ENCODE data around the gene TMEM191C. TPM values are rescaled to one million over a fixed set of nuclear protein-coding genes. Genes with fewer than 3 reads are reported as not detected.
"Not testable (repeated sequence)": the region's sequence is repeated elsewhere in the genome, so short reads cannot be mapped to it uniquely, and the experiment has no call there.

The TMEM191C gene
- polyA plus RNA-seq (ENCODE audit: insufficient read length), result 0.51 TPM

DNA sequence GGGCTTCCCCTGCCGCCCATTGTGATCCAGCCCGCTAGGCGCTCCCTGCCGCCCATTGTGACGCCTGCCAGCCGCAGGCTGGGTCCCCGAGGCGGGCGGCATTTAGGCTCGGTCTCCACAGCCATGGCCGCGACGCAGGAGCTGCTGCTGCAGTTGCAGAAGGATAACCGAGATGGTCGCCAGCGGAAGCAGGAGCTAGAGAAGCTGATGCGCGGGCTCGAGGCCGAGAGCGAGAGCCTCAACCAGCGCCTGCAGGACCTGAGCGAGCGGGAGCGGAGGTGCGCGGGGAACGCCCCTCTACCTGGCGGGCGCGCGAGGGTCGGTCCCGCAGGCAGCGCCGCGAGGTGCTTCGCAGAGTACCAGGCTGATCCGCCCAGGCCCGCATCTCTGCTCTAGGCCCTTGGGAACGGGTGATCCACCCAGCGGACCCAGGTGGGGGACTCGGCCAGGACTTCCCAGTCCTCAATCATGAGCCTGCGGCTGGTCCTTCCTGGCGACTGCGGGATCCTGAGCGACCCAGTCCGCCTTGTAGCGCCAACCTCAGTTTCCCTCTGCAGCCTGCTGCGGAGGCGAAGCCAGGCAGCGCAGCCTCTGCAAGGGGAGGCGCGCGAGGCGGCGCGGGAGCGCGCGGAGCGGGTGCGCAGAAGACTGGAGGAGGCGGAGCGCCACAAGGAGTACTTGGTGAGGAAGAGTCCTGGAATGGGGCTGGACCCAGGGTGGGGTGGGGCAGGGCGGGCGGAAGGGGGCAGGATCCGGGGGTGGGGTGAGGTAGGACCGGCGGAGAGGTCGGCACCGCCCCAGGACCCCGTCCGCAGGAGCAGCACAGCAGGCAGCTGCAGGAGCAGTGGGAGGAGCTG is at the start of gene TMEM191C:
TSS of gene TMEM191C (plus strand) at position 51 of the 857 bp plus-strand sequence. CDS start at position 124, 73 bp downstream.
- DNase-seq (ENCODE audit: low read depth), result not testable (repeated sequence)

DNA sequence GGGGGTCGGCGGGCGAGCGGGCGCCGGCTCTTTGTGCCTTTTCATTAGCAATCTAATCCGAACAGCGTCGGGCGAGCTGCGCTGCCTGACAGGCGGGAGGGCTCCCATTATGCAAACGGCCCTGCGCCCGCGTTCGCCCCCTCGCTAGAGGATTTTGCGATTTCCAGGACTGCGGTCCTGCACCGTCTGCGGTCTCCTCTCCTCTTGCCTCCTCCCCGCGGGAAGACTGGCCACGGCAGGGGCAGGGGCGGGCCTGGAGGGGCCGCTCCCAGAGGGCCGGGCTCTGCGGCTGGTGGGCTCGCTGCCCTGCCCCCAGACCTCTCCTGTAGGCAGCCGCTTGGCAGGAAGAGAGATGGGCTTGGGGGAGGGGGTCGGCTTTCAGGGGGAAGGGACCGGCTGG is 49.3 kb upstream of the TMEM191C start:
- DNase-seq (ENCODE audit: low read depth), result not testable (repeated sequence)

DNA sequence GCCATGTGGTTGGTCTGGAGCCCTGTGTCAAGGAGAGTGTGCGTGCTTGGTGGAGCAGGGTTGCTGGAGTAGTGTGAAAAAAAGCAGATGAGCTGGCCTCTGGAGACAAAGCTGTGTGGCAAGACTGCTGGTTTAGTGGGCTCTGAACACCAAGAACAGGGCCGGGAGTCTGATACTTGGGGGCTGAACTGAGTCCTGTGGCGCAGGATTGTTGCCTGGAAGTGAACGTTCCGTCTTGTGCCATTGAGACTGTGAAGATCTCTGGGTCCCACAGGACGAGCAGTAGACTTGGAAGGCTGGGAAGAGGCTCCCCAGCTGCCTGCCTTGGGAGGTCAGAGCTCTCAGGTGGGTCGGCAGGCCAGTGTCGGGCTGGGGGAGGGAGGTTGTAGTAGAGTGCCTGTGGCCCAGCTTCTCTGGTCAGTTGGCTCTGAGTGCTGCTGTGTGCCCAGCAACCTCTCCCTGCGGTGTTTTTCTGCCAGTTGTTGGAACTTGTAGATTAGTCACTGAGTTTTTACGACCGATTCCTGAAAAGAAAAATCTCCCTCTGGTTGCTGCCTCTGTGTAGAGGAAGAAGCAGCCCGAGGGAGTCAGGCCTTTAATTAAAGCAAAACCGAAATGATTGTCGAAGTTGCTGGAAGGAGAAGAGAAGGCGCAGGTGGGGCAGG is 48.1 kb upstream of the TMEM191C start:
- DNase-seq (ENCODE audit: low read depth), result not testable (repeated sequence)

DNA sequence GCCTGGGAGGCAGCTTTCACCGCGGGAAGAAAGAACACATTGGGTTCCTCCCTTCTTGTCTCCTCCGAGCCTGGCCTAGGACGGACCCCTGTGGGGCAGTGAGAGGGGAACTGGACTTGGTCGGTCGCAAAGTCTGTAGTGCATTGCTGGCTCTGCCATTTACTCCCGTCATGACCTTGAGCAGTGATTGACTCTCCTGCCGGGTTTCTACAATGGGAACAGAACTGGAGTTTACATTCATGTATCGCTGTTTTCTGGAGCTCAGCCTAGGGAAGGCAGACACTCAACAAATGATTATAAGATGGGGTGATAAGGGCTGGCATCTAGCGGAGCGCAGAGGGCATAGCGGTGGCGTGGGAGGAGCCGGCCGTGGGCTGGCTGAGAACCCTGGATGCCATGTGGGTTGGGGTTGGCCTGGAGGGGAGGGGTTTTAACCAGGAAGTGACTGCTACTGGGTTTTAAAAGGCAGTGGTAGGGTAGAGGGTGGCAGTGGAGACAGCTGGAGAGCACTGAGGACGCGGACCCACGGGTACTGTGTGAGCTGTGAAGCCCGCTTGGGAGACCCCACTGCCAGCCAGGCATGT is 46.9 kb upstream of the TMEM191C start:
- DNase-seq (ENCODE audit: low read depth), result not testable (repeated sequence)

DNA sequence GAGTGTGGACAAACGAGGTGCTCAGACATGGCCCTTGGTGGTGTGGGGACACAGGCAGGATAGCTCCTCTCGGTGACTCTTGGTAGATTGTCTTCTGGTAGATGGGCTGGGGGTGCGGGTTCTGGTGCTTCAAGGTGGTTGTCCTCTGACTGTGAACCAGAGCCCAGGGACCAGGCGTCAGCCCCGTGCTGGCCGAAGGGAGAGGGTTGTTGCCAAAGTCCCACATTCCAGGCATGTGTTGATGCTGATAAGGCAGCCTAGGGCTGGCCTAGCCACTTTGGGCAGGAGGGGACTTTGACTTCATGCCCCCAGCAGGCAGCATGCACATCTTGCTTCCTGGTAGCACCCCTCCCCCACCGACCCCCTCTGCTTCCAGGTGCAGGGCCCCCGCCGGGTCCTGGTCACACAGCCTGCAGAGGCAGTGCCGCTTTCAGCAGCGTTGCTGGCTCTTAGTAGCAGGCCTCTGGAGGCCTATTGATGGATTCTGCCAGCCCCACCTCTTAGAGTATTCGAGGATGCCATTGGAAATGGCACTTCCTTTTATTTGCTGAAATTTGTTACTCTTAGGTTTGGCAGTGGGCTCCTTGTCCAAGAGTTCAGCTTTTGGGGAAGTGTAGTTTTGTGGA is 43.0 kb upstream of the TMEM191C start:
- not testable (repeated sequence) for DNase-seq (ENCODE audit: low read depth)

DNA sequence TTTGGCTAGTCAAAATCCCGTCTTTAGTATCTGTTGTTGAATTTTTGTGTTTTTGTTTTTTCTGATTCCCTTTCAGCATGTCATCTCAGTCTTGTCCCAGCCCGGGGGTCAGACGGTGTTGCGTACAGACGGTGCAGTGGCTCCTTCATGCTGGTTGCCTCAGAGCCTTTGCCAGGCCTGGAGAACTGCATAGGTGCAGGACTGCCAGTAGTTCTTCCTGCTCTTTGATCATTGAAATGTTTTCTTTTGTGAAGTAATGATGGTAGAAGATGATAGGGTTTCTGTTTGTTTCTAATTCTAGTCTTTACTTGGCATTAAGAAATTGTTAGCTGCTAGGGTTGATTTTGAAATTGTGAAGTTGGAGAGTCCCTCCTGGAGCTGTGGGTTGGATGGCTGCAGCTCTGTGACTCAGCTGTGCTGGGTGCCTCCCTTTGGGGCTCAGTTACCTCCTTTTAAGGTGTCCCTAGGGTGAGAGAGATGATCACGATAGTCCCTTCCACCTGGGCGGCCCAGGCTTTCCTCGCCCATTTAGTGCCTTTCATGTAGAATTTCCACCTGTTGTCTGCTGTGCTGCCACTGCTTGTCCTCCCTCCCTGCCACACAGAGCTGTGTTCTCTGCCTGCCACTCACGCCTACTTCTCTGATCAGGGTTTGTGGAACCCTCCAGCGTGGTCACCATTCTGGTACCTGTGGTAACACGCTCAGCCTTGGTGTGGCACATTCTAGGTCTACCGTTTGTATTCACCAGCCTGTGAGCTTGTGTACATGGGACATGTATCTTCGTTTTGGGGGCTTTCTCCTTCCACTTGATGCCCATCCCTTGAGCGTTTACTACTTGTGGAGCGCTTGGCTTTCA is 32.6 kb upstream of the TMEM191C start:
- DNase-seq (ENCODE audit: low read depth), result not testable (repeated sequence)

DNA sequence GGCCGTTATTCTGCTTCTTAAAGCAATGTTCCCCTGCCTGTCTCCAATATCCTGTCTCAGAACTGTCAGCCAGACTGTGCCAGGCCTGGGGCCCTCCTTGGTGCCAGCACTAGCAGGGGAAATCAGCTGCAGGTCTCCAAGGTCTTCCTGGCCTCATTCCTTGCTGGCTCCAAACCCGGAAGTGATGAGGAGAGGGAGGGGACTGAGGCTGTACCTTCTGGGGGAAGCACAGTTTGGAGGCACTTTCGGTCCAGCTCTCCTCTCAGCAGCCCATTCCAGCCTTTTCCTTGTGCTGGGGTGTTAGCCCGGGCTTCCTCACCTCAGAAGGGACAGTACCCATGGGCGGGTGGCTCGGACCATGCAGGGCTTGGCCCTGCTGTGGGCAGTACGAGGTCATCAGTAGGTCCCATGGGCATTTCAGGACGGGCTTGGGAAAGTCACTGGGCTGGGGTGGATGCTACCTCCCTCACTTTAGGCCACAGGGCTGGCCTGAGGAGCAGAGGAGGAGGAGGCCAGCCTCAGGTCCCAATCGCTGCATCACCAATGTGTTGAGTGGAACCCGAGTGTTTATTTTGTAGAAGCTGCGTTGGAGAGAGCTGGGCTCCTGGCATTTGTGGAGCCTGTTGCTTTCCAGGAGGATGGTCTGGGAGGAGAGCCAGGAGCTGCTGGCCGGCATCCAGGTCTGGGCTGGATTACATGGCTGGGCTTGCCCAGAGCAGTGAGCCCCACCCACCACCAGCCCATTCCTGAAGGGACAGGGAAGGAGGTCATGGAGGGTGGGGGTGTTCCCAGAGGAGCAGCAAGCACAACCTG is 31.0 kb upstream of the TMEM191C start:
- DNase-seq (ENCODE audit: low read depth), result not testable (repeated sequence)

DNA sequence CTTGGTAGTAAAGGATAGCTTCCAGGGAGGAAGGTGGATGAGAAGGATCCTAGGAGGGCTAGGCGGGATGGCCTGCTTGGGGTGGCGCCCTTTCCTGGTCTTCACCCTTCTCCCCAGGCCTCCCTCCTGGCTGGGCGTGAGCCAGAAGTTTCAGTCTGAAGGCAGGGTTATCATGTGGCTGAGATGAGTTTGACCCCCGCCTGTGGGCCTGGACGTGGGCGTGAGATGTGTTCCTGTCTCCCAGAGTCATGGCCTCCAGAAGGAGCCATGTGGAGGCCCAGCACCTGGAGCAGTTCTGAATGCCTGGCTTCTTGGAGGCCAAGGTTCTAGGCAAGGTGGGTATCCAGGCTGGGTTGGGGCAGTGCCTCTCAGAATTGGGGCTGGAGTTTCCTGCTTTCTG is 29.2 kb upstream of the TMEM191C start:
- not testable (repeated sequence) for DNase-seq (ENCODE audit: low read depth)

DNA sequence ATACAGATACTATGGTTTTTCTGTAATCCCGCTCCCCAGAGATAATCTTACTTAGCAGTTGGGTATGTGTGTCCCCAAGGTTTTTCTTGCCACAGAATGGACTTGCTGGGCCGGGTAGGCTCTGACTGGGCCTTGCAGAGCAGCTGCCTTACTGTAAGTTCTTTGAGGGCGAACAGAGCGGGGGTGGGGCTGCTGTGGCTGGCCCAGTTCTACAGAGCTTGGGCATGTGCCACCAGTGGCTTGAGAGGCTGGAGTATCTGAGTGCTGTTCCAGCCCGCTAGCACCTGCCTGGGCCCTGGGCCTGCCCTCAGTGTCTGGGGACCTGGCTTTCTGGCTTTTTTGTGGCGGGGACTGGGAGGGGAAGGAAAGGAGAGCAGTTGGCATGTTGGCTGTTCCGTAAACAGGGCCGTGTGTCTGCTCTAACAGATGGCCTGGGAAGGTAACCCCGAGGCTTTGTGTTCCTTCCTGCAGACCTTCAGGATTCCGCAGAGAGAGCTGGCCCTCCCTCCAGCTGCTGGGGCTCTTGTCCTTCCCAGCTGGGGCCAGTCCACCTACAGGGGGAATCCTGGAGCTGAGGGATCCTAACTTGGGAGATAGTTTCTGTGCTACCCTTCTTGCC is 27.1 kb upstream of the TMEM191C start:
- not testable (repeated sequence) for DNase-seq (ENCODE audit: low read depth)

DNA sequence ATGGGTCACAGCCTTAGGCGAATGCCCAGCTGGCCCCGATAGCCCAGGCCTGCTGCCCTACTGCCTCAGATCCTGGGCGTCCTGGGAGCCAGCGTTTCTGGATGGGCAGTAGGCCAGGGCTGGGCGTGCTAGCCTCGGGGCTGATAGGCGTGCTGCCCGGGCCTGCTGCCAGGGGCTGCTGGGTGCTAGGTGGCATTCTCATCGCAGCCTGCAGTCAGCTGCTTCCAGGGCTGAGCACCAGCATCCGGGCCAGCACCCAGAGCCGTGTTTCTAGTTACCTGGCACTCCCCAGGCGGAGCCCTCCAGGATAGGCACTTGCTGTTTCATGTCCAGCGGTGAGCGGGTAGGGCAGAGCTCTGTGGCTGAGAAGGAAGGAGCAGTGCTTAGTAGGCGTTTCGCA is 26.5 kb upstream of the TMEM191C start:
- not testable (repeated sequence) for DNase-seq (ENCODE audit: low read depth)

DNA sequence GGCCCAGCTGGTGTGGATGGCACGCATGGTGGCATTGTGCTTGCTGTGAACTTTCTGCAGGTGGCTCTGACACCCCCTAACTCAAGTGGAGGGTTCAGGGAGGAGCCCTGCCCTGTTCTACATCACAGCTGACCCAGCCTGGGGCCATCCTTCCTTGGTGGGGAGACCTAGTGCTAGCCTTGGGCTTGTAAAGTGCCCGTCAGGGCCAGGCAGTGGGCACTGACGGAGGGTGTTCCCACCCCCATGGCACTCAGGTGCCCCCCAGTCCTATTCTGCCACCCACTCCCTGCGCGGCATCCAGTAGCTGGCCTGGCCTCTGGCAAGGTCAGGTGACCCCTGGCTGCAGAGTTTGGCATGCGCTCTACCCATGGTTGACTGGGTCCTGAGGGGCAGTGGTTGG is 26.0 kb upstream of the TMEM191C start:
- not testable (repeated sequence) for DNase-seq (ENCODE audit: low read depth)

DNA sequence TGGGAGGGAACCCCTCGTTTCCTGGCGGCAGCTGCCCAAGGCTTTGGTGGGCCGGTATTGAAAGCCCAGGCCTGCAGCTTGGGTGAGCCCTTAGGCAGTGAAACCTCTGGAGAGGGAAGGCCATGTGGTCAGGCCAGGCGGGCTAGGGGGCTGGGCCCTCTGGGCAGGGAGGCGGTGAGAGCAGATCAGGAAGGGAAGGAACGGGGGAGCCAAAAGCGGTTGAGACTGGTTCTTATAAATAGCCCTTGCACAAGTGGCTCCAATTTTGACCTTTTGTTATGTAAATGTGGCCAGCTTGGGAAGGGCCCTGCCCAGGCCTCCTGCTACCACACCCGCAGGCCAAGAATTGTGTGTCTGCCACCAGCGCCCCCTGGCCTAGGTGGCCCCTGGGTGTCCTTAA is 25.1 kb upstream of the TMEM191C start:
- DNase-seq (ENCODE audit: low read depth), result not testable (repeated sequence)

DNA sequence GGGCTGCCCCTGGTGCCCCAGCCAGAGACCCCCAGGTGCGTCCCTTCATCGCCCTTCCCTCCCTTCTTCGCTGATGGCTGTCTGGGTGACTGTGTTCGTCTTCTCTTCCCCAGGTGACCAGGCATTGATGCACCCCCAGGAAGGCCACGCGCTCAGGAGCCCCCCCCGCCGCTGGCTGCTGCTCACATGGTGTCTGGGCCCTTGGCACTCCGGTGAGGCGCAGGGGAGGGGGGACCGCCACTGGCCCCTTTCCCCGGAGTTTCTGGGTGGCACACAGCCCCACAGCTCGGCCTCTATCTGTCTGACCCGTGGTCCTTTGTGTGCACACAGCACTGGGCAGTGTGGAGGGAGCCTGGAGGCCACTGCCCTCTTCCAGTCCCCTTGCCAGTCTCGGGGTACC is 24.5 kb upstream of the TMEM191C start:
- DNase-seq (ENCODE audit: low read depth), result not testable (repeated sequence)

DNA sequence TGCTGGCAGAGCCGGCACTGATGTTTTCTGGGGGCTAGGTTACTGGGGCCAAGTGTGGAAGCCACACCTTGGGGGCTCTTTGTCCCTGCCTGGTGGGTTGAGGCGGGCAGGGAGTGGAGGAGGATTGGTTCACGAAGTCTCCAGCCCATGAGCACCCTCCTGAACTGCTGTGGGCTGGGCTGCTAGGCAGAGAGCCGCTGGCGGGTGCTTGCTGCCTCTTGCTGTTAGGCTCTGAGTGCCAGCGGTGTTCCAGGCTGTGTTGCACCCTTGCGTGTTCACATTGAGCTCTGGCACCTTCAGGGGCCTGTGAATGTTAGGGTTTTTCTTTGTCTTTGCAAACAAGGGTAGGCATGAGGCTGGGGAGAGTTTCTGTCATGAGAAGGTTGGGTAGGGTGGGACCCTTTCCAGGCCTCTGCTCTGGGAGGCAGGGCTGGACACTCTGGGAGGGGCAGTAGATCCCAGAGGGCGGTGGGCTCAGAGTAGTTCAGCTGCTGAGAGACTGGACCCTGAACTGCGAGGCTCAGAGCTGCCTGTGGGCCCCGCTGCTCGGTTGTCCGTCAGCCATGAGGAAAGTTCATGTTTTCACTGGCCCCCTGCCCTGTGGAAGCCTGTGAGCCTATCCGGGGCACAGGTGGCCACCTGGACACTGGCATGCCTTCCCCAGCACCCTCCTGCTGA is 24.0 kb upstream of the TMEM191C start:
- no peak for DNase-seq (ENCODE audit: low read depth)

DNA sequence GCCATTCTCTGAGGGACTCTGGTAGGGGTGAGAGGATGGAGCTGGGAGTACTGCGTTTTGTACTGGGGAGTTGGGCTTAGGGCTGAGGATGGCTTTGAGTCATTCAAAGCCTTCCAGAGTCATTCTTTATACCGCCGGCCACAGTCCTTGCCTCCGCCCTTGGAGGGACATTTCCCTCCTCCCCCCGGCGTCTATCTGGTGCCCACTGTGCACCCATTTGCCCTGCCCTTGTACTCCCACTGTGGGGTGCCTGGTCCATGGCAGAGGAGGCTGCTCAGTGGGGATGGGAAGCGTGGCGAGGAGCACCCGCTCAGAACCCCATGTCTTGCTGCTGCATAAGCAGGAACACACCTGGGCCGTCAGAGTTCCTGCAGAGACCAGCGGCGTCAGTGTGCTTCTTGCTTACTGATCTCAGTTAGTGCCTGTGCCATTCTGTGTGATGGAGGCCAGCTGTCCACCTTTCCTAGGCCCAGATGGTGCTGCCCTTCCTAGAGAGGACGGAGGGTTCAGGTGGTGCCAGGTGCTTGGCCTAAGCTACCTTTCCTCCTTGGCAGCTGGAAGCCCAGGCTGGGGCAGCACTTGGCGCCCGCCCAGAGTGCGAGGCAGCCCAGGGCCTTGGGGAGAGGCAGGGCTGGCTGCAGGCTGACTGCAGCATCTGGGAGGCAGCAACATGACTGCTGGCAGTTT is 23.3 kb upstream of the TMEM191C start:
- no peak for DNase-seq (ENCODE audit: low read depth)

DNA sequence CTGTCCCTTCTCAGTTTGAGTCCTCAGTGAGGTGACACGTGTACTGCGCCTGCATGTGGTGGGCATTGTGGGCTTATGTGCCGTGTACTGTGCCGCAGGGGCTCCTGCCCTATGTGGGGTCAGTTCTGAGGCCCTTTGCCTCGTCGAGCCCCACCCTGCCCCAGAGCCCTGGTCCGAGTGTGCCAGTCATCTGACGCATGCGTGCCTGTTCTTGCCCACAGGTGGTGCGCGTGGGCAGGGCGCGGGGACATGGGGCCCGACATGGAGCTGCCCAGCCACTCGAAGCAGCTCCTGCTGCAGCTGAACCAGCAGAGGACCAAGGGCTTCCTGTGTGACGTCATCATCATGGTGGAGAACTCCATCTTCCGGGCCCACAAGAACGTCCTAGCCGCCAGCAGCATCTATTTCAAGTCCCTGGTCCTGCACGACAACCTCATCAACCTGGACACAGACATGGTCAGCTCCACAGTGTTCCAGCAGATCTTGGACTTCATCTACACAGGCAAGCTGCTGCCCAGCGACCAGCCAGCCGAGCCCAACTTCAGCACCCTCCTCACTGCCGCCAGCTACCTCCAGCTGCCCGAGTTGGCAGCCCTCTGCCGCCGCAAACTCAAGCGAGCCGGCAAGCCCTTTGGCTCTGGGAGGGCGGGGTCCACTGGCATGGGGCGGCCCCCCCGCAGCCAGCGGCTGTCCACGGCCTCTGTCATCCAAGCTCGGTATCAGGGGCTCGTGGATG is 22.3 kb upstream of the TMEM191C start:
- DNase-seq (ENCODE audit: low read depth), result no peak

DNA sequence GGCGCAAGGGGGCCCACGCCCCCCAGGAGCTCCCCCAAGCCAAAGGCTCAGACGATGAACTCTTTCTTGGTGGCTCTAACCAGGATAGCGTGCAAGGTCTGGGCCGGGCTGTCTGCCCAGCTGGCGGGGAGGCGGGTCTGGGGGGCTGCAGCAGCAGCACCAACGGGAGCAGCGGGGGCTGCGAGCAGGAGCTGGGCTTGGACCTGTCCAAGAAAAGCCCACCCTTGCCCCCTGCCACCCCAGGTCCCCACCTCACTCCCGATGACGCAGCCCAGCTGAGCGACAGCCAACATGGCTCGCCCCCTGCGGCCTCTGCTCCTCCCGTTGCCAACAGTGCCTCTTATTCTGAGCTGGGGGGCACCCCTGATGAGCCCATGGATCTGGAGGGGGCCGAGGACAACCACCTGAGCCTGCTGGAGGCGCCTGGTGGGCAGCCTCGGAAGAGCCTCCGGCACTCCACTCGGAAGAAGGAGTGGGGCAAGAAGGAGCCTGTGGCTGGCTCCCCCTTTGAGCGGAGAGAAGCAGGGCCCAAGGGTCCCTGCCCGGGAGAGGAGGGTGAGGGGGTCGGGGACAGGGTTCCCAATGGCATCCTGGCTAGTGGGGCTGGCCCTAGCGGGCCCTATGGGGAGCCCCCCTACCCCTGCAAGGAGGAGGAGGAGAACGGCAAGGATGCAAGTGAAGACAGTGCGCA is 21.6 kb upstream of the TMEM191C start:
- no peak for DNase-seq (ENCODE audit: low read depth)
